OCI-LY3 (cell line): ENCODE data around the gene PKIG.

Experiments used
- H2AFZ ChIP-seq: fragments of 200-600, 300-600 bp; shearing (Covaris generic); 2 replicates; pipeline ENCODE4 v1.6.0; 2014; ENCODE audit warnings: antibody characterized with exemption, low read depth, low read length
- H3K27ac ChIP-seq: fragments of 200-600, 300-600 bp; sonication (generic); 2 replicates; pipeline ENCODE4 v1.5.1; 2014; ENCODE audit warnings: mild to moderate bottlenecking, low read length, moderate library complexity, mixed read lengths
- H3K27me3 ChIP-seq: fragments of 200-600, 300-600 bp; sonication (generic); 2 replicates; pipeline ENCODE4 v1.6.1; 2014; ENCODE audit warnings: low read depth, low read length, mixed read lengths
- H3K36me3 ChIP-seq: fragments of 200-600, 300-600 bp; sonication (generic); replicated peaks from 2 replicates; pipeline ENCODE3; 2014; ENCODE audit warnings: low read depth, low read length, mixed read lengths
- H3K4me1 ChIP-seq: fragments of 300-600, 200-600 bp; sonication (generic); 2 replicates; pipeline ENCODE4 v1.6.1; 2014; ENCODE audit warnings: low read length, mixed read lengths
- H3K4me2 ChIP-seq: fragments of 200-600, 300-600 bp; sonication (generic); 2 replicates; pipeline ENCODE4 v1.6.1; 2014; ENCODE audit warnings: low read length, mixed read lengths
- H3K4me3 ChIP-seq: fragments of 300-600, 200-600 bp; sonication (generic); 2 replicates; pipeline ENCODE4 v1.5.1; 2014; ENCODE audit warnings: antibody characterized with exemption, mild to moderate bottlenecking, low read length, moderate library complexity
- H3K79me2 ChIP-seq: fragments of 300-600, 200-600 bp; shearing (Covaris generic); 2 replicates; pipeline ENCODE4 v1.6.1; 2014; ENCODE audit warnings: mild to moderate bottlenecking, low read length, mixed read lengths
- H3K9ac ChIP-seq: fragments of 300-600, 200-600 bp; shearing (Covaris generic); 2 replicates; pipeline ENCODE4 v1.6.0; 2014; ENCODE audit warnings: mild to moderate bottlenecking, low read length, moderate library complexity
- H3K9me3 ChIP-seq: fragments of 200-600, 300-600 bp; shearing (Covaris generic); 2 replicates; pipeline ENCODE4 v1.6.1; 2014; ENCODE audit warnings: low read length, mixed read lengths; ENCODE audit not compliant: insufficient read depth
- H4K20me1 ChIP-seq: fragments of 200-600, 300-600 bp; sonication (generic); 2 replicates; pipeline ENCODE4 v1.6.1; 2016; ENCODE audit warnings: low read length, mixed read lengths; ENCODE audit not compliant: insufficient read depth
- EZH2phosphoT487 ChIP-seq: fragments of 200-600 bp; shearing (Covaris generic); IDR thresholded peaks from 2 replicates; pipeline ENCODE4 v1.6.1; 2018; ENCODE audit warnings: antibody characterized with exemption, mixed run types, low read depth
- TF ChIP-seq, protein P1 (sequence below): fragments of 200-600, 300-600 bp; sonication (generic); IDR thresholded peaks from 2 replicates; pipeline ENCODE4 v1.5.1; 2014; ENCODE audit warnings: antibody characterized with exemption, low read length, low read depth

PKIG gene

GRCh38 chr20:44589537-44589936 lies 7.2 kb downstream of the PKIG start:
- no peak overlapping the region for H2AFZ ChIP-seq
- H3K9me3 ChIP-seq, result 0 out of 2 replicates have a peak, but pooled peaks cover 3% of the 10 kb centered on the region
- H3K4me2 ChIP-seq, result peak overlapping the region; percentile 5
- no peaks in the 10 kb centered on the region for H3K27me3 ChIP-seq
- no peak overlapping the region for H3K4me3 ChIP-seq
- H3K4me1 ChIP-seq, result peaks cover 94% of the 10 kb centered on the region
- peaks cover 96% of the 10 kb centered on the region for H3K79me2 ChIP-seq
- peaks cover 58% of the 10 kb centered on the region for H4K20me1 ChIP-seq
- H3K9ac ChIP-seq, result no peak overlapping the region
- TF ChIP-seq, protein P1, sequence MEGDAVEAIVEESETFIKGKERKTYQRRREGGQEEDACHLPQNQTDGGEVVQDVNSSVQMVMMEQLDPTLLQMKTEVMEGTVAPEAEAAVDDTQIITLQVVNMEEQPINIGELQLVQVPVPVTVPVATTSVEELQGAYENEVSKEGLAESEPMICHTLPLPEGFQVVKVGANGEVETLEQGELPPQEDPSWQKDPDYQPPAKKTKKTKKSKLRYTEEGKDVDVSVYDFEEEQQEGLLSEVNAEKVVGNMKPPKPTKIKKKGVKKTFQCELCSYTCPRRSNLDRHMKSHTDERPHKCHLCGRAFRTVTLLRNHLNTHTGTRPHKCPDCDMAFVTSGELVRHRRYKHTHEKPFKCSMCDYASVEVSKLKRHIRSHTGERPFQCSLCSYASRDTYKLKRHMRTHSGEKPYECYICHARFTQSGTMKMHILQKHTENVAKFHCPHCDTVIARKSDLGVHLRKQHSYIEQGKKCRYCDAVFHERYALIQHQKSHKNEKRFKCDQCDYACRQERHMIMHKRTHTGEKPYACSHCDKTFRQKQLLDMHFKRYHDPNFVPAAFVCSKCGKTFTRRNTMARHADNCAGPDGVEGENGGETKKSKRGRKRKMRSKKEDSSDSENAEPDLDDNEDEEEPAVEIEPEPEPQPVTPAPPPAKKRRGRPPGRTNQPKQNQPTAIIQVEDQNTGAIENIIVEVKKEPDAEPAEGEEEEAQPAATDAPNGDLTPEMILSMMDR, result no peak
- no peak for TF ChIP-seq EZH2phosphoT487
- H3K27ac ChIP-seq, result peak overlapping the region; percentile 39
- H3K36me3 ChIP-seq, result peaks cover 84% of the 10 kb centered on the region

GRCh38 chr20:44590980-44591778 lies 8.8 kb downstream of the PKIG start:
- TF ChIP-seq, protein P1, result no peak
- TF ChIP-seq EZH2phosphoT487, result no peak
- H3K27ac ChIP-seq, result peak overlapping the region; percentile 39
- H3K9me3 ChIP-seq, result 0 out of 2 replicates have a peak, but pooled peaks cover 3% of the 10 kb centered on the region
- peaks cover 98% of the 10 kb centered on the region for H3K79me2 ChIP-seq
- H4K20me1 ChIP-seq, result peaks cover 74% of the 10 kb centered on the region
- H3K4me3 ChIP-seq, result no peak overlapping the region
- peak overlapping the region; percentile 4; the same call in 1 of the 2 replicates for H3K4me2 ChIP-seq
- peaks cover 81% of the 10 kb centered on the region for H3K36me3 ChIP-seq
- H3K4me1 ChIP-seq, result peaks cover 91% of the 10 kb centered on the region
- H3K9ac ChIP-seq, result no peak overlapping the region
- H2AFZ ChIP-seq, result no peak overlapping the region
- H3K27me3 ChIP-seq, result no peaks in the 10 kb centered on the region

- H3K36me3 ChIP-seq, result peaks cover 83% of the 10 kb centered on the region
- peaks cover 93% of the 10 kb centered on the region for H3K4me1 ChIP-seq
- H3K4me3 ChIP-seq, result no peak overlapping the region
- peak overlapping the region; percentile 15; the same call in 1 of the 2 replicates for H3K27ac ChIP-seq
- TF ChIP-seq EZH2phosphoT487, result no peak
- 0 out of 2 replicates have a peak, but pooled peaks cover 3% of the 10 kb centered on the region for H3K9me3 ChIP-seq
- H4K20me1 ChIP-seq, result peaks cover 86% of the 10 kb centered on the region
- H2AFZ ChIP-seq, result no peak overlapping the region
- H3K4me2 ChIP-seq, result peak overlapping the region; percentile 52
- peaks cover 100% of the 10 kb centered on the region for H3K79me2 ChIP-seq
- no peaks in the 10 kb centered on the region for H3K27me3 ChIP-seq
- no peak overlapping the region for H3K9ac ChIP-seq
Measured at GRCh38 chr20:44592366-44592765, 10.0 kb downstream of the PKIG start.

GRCh38 chr20:44593751-44594150 lies 11.4 kb downstream of the PKIG start:
- H3K36me3 ChIP-seq, result peaks cover 88% of the 10 kb centered on the region
- H3K4me2 ChIP-seq, result peak overlapping the region; percentile 52
- TF ChIP-seq, protein P1, result no peak
- TF ChIP-seq EZH2phosphoT487, result no peak
- H3K27me3 ChIP-seq, result no peaks in the 10 kb centered on the region
- peak overlapping the region; percentile 21; the same call in 1 of the 2 replicates for H3K4me3 ChIP-seq
- H3K79me2 ChIP-seq, result peaks cover 100% of the 10 kb centered on the region
- peak overlapping the region; percentile 15; the same call in 1 of the 2 replicates for H3K9ac ChIP-seq
- peak overlapping the region; percentile 63 for H3K27ac ChIP-seq
- H3K9me3 ChIP-seq, result 0 out of 2 replicates have a peak, but pooled peaks cover under 1% of the 10 kb centered on the region
- H4K20me1 ChIP-seq, result peaks cover 97% of the 10 kb centered on the region
- no peak overlapping the region for H2AFZ ChIP-seq
- peaks cover 94% of the 10 kb centered on the region for H3K4me1 ChIP-seq
